ENCODE data around the gene HAL.
"Not testable (repeated sequence)": the region's sequence is repeated elsewhere in the genome, so short reads cannot be mapped to it uniquely, and the experiment has no call there.

HAL gene

GRCh38 chr12:95977764-95978305 lies 18.3 kb downstream of the HAL start:
- no peak for DNase-seq (ENCODE audit: low read depth)

- peak; percentile 10 for DNase-seq (ENCODE audit: low read depth)
Observed at GRCh38 chr12:95976416-95976832, 19.7 kb downstream of the HAL start.

- DNase-seq (ENCODE audit: low read depth): no peak
Observed at GRCh38 chr12:95975491-95975890, 20.7 kb downstream of the HAL start.

GRCh38 chr12:95974358-95974757 lies 21.8 kb downstream of the HAL start:
- no peak for DNase-seq (ENCODE audit: low read depth)

- DNase-seq (ENCODE audit: low read depth): no peak
Observed at GRCh38 chr12:95972832-95973456, 23.2 kb downstream of the HAL start.

GRCh38 chr12:95970905-95971304 lies 25.2 kb downstream of the HAL start:
- DNase-seq (ENCODE audit: low read depth): no peak

- DNase-seq (ENCODE audit: low read depth): not testable (repeated sequence)
Observed at GRCh38 chr12:95969116-95969515, 27.0 kb downstream of the HAL start.

GRCh38 chr12:95967301-95967700 lies 28.8 kb downstream of the HAL start:
- DNase-seq (ENCODE audit: low read depth): no peak

- no peak for DNase-seq (ENCODE audit: low read depth)
Observed at GRCh38 chr12:95966287-95966870, 29.8 kb downstream of the HAL start.

GRCh38 chr12:95963096-95963495 lies 33.0 kb downstream of the HAL start:
- no peak for DNase-seq (ENCODE audit: low read depth)

GRCh38 chr12:95962222-95962621 lies 33.9 kb downstream of the HAL start:
- no peak for DNase-seq (ENCODE audit: low read depth)

GRCh38 chr12:95960241-95960640 lies 35.9 kb downstream of the HAL start:
- no peak for DNase-seq (ENCODE audit: low read depth)

- DNase-seq (ENCODE audit: low read depth): no peak
Observed at GRCh38 chr12:95959107-95959506, 37.0 kb downstream of the HAL start.

GRCh38 chr12:95956557-95957145 lies 39.5 kb downstream of the HAL start:
- DNase-seq (ENCODE audit: low read depth): no peak

GRCh38 chr12:95955549-95956159 lies 40.5 kb downstream of the HAL start:
- no peak for DNase-seq (ENCODE audit: low read depth)

GRCh38 chr12:95953000-95953399 lies 43.1 kb downstream of the HAL start:
- no peak for DNase-seq (ENCODE audit: low read depth)

- DNase-seq (ENCODE audit: low read depth): no peak
Observed at GRCh38 chr12:95951515-95951914, 44.6 kb downstream of the HAL start.

- DNase-seq (ENCODE audit: low read depth): no peak
Observed at GRCh38 chr12:95949477-95950206, 46.5 kb downstream of the HAL start.

- DNase-seq (ENCODE audit: low read depth): no peak
Observed at GRCh38 chr12:95944108-95944704, 51.9 kb downstream of the HAL start.

GRCh38 chr12:95943330-95943842 lies 52.8 kb downstream of the HAL start, which contains the start of gene AMDHD1:
TSS of gene AMDHD1 (plus strand) at chr12:95943331. CDS start at chr12:95943399, 68 bp downstream.
- DNase-seq (ENCODE audit: low read depth): peak; percentile 49

GRCh38 chr12:95942524-95943329 lies 53.4 kb downstream of the HAL start, which contains the start of gene CCDC38:
TSS of gene CCDC38 (minus strand) at chr12:95942614. CDS start at chr12:95936509, 6,105 bp downstream.
- peak; percentile 58 for DNase-seq (ENCODE audit: low read depth)
